GM19372 (cell line): ENCODE measurements around the gene DDX31.

ENCODE experiments used
- ATAC-seq: cut with Tn5 transposase; IDR thresholded peaks from one replicate; pipeline ENCODE4 v1.9.1; 2021; ENCODE audit warnings: mild to moderate bottlenecking, low read depth, moderate library complexity; ENCODE audit not compliant: unreplicated experiment

The DDX31 gene

GRCh38 chr9:132552041-132552440 lies 117.7 kb downstream of the DDX31 start:
- no peak for ATAC-seq

- ATAC-seq: no peak
Observed at GRCh38 chr9:132551556-132551955, 118.2 kb downstream of the DDX31 start.

- ATAC-seq: no peak
Observed at GRCh38 chr9:132548751-132549640, 120.8 kb downstream of the DDX31 start.

- ATAC-seq: no peak
Observed at GRCh38 chr9:132547976-132548730, 121.6 kb downstream of the DDX31 start.

- ATAC-seq: no peak
Observed at GRCh38 chr9:132547436-132547835, 122.3 kb downstream of the DDX31 start.

GRCh38 chr9:132547052-132547431 lies 122.7 kb downstream of the DDX31 start:
- no peak for ATAC-seq

- ATAC-seq: no peak
Observed at GRCh38 chr9:132546148-132547051, 123.4 kb downstream of the DDX31 start.

- no peak for ATAC-seq
Observed at GRCh38 chr9:132545578-132545977, 124.2 kb downstream of the DDX31 start.

GRCh38 chr9:132543960-132544359 lies 125.8 kb downstream of the DDX31 start:
- no peak for ATAC-seq

- ATAC-seq: no peak
Observed at GRCh38 chr9:132543251-132543650, 126.5 kb downstream of the DDX31 start.
